Cardiac fibroblast (primary cell): ENCODE measurements around the gene ITGBL1.

Experiments used
- DNase-seq, 2 donors: peaks; one replicate each; pipeline versions ENCODE4 v3.0.0 to v3.0.0-alpha.2; 2010; ENCODE audit warnings: low read depth in 2 of 2
- H3K4me3 ChIP-seq, 2 donors: replicated peaks in 1 of 2; 1 replicate in 1 of 2; 2 replicates in 1 of 2; pipeline ENCODE4 v1.5.1; 2011; ENCODE audit warnings: low read depth in 2 of 2, low read length in 2 of 2, mild to moderate bottlenecking in 2 of 2, moderate library complexity in 1 of 2
- CTCF ChIP-seq: IDR thresholded peaks from one replicate; pipeline ENCODE4 v1.5.1; 2011; ENCODE audit warnings: low read depth, mild to moderate bottlenecking, low read length, inconsistent platforms

ITGBL1 gene

DNA sequence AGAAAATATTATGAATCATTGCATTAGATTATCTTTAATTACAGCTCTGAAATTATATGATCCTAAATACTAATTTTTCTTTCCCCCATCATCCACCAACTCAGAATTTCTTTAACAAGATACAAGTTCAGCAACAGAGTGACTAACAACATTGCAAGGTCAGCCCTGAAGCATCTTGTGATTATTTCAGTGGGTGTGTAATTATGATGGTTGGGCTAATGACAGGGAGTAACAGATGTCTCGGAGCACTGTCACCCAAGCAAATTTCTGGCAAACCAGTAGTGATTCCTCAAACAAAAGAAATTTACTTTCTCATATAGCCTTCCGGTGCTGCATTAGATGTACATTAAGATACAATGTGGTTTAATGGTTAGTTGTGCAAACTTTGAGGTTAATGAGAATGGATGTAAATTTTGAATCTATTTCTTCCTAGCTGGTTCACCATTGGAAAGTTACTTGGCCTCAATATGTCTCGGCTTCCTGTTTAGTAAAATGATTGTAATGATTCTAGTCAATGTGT is 238.9 kb downstream of the ITGBL1 start:
- no peak for DNase-seq
- no peak for TF ChIP-seq CTCF
- no peak overlapping the region for H3K4me3 ChIP-seq

- no peak for DNase-seq
- no peak overlapping the region for H3K4me3 ChIP-seq
- TF ChIP-seq CTCF = no peak
These were observed 243.5 kb downstream of the ITGBL1 start for GRCh38 chr13:101695870-101696516.

GRCh38 chr13:101697745-101698144 is 245.3 kb downstream of the ITGBL1 start:
- TF ChIP-seq CTCF = no peak
- no peak for DNase-seq
- no peak overlapping the region for H3K4me3 ChIP-seq

DNA sequence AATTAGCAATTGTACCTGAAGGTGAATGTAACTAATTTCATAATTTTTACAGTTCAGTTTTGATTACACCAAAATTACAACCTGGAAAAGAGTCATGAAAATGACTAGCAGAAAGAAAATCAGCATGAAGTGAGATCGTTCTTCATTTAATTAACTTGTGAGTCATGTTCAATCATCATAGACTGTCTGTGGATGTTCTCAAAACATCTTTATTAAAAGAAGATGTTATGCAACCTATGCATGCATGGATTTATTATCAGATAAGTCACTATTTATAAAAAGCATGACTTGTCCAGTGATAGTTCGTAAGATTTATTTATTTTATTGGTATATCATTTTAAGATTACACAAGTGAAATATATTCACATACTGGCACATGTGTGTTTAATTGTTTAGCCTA is 245.9 kb downstream of the ITGBL1 start:
- H3K4me3 ChIP-seq = no peak overlapping the region
- TF ChIP-seq CTCF = no peak
- peak in 1 of 2 donors; percentile 43 for DNase-seq

DNA sequence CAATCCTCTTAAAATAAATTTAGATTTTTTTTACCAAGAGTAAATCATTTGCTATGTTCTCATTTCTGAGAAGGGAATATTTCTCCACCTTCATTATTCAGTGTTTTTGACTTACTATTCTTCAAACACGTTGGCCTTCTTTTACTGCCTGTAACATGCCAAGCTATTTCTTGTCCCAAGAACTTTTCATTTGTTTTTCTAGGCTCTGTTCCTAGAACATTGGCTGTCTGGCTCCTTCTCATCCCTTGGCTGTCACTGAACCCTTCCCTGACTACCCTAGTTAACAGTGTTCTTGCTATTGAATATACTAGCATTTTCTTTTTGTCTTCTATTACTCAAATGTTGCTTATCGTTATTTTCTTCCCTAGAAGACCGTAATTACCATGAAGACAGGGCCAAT is 248.1 kb downstream of the ITGBL1 start:
- H3K4me3 ChIP-seq = no peak overlapping the region
- TF ChIP-seq CTCF = no peak
- peak; percentile 48 to 78 for DNase-seq

DNA sequence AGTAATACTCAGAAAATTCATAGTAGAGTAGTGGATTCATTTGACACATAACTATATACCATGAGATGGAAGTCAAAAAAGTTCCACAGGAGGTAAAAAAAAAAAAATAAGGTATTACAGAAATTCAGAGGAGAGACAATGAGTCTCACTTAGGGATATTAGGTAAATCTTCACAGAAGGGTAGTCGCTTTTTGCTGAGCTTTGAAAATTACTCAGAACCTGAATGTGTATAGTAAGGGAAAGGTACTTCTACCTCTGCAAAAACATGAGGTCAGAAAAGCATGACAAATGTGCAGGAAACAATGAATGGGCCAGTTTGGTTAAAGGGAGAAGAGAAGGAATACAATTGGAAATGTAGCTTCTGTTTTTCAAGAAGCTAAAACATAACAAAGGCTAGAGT is 250.6 kb downstream of the ITGBL1 start:
- DNase-seq = no peak
- H3K4me3 ChIP-seq = no peak overlapping the region
- no peak for TF ChIP-seq CTCF

DNA sequence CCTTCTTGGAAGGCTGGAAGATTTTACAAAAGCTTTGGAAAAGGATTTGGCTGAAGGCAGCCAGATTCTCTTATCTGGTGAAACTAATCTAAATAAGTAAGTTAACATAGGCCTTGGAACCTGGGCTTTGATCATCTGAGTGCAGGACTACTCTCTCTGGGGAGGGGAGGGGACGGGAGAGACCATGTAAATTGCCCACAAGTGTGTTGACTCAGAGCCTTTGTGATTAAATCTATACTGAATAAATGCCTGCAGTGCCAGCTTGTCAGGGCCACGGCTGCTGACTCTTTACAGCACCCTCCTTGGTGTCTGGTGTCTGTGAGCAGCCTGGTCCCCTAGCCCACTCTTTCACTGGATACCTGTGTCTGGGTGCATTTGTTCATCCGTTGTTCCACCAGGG is 251.4 kb downstream of the ITGBL1 start:
- TF ChIP-seq CTCF = no peak
- no peak overlapping the region for H3K4me3 ChIP-seq
- no peak for DNase-seq
